ENCODE data around the gene AUTS2.
A peak's percentile ranks its signal among the peaks of the same experiment; 100 is the strongest.

AUTS2 gene

DNA sequence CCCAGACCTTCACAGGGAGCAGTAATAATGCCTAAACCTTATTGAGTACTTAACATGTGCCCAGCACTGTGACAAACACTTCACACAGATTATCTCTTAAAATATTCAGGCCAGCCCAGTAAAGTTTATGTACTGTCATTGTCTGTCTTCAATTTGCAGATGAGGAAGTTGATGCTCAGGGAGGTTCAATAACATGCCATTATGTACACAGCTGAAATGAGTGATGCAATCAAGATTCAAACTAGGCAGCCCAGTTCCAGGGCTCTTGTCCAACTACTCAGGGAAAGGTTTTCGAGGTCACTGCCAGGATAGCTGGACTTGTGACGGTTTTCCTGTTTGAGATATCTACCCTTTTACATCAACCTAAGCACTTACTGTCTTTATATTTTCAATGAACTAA, 56.1 kb downstream of the AUTS2 start:
- no peak for FAIRE-seq

GRCh38 chr7:69654849-69655707, 56.8 kb downstream of the AUTS2 start:
- FAIRE-seq (no peak), DNase-seq (ENCODE audit: insufficient read length, low spot score) (no peak)

More for the DNA sequence above, 56.1 kb downstream of the AUTS2 start:
- DNase-seq (ENCODE audit: insufficient read length, low spot score), result no peak

DNA sequence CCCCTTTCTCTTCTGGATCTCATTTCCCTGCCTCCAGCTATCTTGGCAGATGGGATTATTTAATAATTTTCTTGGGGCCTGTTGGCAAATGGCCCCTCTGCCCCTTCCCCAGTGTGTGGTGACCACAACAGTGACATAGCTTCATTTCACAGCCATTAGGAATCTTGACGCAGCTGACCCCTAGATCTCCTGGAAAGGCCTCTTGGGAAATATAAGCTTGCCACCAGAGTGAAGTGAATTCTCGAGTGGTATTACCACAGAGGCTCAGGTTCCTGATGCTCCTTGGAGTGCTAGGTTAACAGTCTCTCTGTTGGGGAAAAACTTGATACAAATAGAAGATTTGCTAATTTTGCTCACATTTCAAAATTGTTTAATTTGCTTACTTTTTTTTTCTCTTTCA, 57.8 kb downstream of the AUTS2 start:
- FAIRE-seq, result no peak
- no peak for DNase-seq (ENCODE audit: insufficient read length, low spot score)

- FAIRE-seq (no peak), DNase-seq (ENCODE audit: insufficient read length, low spot score) (no peak)
Measured at GRCh38 chr7:69656890-69657289, 58.6 kb downstream of the AUTS2 start.

DNA sequence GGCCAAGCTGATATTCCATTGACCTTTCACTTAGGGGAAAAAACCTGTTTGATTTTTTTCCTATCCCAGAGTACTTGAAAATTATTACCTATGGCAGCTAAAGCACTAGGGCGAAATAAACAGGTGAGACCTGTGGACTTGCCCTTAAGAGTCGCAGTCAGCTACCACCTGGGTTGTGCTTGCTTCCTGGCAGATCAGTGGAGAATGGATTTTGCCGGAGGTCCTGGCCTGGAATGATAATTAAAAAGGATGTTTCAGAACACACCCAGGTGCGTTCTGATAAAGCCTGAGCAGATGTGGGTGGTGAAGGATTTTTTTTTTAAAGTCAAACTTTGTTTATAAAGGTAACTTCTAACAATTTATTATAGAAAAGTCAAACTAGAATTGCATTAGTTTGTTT, 59.1 kb downstream of the AUTS2 start:
- FAIRE-seq, result no peak
- no peak for DNase-seq (ENCODE audit: insufficient read length, low spot score)

GRCh38 chr7:69657985-69658384, 59.7 kb downstream of the AUTS2 start:
- DNase-seq (ENCODE audit: insufficient read length, low spot score) (no peak), FAIRE-seq (no peak)

- FAIRE-seq (no peak), DNase-seq (ENCODE audit: insufficient read length, low spot score) (no peak)
Measured at GRCh38 chr7:69659983-69660382, 61.7 kb downstream of the AUTS2 start.

- DNase-seq (ENCODE audit: insufficient read length, low spot score) (no peak), FAIRE-seq (no peak)
Measured at GRCh38 chr7:69661342-69661741, 63.1 kb downstream of the AUTS2 start.

GRCh38 chr7:69663911-69664832, 65.9 kb downstream of the AUTS2 start:
- FAIRE-seq (no peak), DNase-seq (ENCODE audit: insufficient read length, low spot score) (no peak)

DNA sequence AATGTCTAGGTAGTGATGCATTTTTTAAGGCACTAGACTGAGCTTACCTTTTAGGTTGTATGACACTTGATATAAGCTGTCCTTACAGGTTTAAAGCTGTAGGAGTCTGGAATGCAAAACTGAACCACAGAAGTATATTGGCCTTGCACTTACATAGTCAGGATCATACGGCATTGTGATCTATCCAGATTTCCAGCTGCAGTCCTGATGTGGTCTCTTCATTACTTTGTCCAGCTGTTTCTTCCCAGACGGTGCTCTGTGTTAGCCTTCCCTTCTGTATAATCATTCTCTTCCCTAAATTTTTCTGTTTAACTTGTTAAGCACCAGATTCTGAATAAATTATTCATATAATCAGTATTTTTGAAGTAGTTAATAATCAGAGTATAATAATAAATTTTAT, 67.1 kb downstream of the AUTS2 start:
- DNase-seq (ENCODE audit: insufficient read length, low spot score) (no peak), FAIRE-seq (no peak)

GRCh38 chr7:69668339-69668870, 70.1 kb downstream of the AUTS2 start:
- no peak for FAIRE-seq
- no peak for DNase-seq (ENCODE audit: insufficient read length, low spot score)

DNA sequence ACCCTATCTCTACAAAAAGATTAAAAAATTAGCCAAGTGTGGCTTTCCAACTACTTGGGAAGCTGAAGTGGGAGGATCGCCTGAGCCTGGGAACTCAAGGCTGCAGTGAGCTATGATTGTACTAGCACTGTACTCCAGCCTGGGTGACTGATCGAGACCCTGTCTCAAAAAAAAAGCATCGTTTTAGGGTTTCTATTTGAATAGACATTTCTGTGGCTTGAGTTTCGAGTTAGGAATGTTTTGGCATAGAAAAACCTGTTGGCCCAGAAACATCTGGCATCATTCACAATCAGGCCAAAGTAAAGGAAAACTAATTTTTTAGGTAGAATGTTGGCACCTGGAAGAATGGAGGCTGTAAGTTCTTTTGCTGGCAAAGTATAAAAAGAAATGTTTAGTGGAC, 72.4 kb downstream of the AUTS2 start:
- DNase-seq (ENCODE audit: insufficient read length, low spot score) (no peak), FAIRE-seq (no peak)

- FAIRE-seq (no peak), DNase-seq (ENCODE audit: insufficient read length, low spot score) (no peak)
Measured at GRCh38 chr7:69673074-69673473, 74.8 kb downstream of the AUTS2 start.

- FAIRE-seq, result peak; percentile 90
- no peak for DNase-seq (ENCODE audit: insufficient read length, low spot score)
Measured at GRCh38 chr7:69674701-69675182, 76.5 kb downstream of the AUTS2 start.

- DNase-seq (ENCODE audit: insufficient read length, low spot score) (no peak), FAIRE-seq (peak; percentile 67)
Measured at GRCh38 chr7:69676247-69676646, 78.0 kb downstream of the AUTS2 start.

DNA sequence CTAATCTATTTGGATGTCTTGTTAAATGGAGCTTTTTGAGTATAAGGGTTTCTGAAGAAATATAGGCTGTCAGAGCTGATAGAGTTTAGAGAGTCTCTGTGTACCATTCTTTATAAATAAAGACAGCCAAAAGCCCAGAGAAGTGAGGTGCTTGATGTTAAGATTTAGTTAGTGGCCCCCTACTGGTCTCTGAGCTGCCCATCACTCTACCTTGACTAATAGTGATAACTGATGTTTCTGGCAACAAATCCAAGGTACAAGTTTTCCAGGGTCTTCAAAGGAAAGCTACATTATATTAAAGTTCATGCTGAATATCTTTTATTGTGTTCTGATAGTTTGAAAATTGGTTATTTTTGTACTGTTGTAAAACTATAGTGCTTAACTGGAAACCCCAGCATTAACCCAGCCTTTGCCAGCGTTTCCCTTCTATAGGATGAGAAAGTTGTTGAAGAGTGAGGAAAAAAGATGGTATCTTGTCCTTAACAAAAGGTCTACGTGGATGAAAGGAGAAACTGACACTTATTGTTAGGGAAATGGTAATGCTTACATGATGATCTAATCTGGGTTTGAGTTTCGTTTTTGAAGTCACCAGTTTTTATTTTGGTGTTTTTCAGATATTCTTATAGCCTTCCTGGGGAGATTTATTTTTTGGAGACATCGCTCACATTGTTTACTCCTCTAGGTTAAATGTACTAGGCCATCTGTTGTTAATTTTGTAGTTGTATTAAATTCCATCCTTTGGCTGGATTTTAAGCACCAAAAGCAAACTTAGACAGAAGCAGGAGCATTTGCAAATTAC, 79.0 kb downstream of the AUTS2 start:
- FAIRE-seq, result peak; percentile 18
- no peak for DNase-seq (ENCODE audit: insufficient read length, low spot score)

DNA sequence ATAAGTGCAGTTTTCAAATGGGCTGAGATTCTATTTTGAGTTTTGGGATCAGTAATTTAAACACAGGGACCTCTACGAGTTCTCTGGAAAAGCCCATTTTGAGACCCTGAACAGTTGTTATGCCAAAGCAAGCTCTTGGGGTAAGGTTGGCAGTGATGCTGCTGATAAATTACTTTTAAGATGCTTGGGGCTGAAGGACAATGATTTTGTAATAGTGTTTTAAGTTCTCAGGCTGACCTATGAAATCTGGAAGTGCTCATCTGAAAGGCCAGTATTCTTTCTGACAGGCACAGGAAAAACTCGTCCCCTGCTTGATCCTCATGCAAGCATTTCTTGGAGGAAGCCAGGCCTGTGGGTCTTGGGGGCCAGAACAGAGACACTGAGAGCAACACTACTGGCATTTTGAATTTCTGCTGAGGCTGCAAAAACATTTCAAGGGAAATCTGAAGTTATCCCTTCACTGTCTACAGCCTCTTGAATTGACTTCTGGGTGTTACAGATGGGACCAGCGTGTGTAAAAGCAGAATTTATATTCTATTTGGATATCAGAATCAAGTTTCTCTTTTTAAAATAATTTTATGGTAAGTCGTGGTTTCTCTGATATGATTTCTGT, 79.7 kb downstream of the AUTS2 start:
- FAIRE-seq (no peak), DNase-seq (ENCODE audit: insufficient read length, low spot score) (no peak)

DNA sequence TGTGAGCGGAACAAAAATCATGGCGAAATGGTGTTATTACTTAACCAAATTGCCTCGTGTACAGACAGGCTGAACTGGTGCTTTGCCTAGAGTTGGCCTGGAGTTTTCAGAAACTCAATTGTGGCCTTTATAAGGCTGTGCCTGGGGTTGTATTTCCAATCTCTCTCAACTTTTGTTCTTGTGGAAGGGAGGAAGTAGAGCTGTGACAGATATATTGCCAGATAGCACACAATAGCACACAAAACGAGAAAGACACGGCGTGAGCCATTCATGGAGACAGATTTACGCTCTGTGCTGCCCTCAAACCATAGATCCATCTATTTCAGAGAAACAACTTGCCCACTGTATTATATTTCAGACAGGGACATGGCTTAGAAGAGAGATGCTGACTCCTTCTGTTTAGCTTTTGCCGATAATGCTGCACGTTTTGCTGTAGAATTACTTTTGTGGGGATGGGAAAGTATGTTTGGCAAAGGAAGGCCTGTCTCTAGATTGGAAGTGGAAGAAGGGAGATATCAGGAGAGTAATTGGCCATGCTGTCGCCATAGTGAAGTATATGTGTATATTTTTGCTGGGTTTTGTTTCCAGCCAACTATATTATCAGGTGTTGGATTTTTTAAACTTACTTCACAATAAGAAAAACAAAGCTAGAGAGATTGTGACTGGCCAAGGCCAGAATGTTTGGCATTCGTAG, 80.4 kb downstream of the AUTS2 start:
- FAIRE-seq (peak; percentile 11), DNase-seq (ENCODE audit: insufficient read length, low spot score) (no peak)

DNA sequence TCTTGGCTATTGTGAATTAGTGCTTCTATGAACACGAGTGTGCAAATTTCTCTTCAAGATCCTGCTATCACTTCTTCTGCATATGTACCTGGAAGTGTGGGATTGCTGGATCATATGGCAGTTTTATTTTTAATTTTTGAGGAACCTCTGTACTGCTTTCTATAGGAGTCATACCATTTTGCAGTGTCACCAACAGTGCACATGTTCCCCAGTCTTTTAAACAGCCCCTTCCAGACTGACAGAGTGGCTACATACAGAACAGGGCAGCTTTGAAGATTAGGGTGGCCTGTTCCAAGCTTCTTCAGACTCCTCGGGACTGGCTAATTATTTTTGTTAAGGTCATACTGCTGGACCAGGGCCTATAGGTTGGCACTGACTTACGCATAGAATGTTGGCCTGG, 82.9 kb downstream of the AUTS2 start:
- FAIRE-seq (no peak), DNase-seq (ENCODE audit: insufficient read length, low spot score) (no peak)

Data from GM19239 (cell line).